ENCODE measurements around the gene MYH7.

DNA sequence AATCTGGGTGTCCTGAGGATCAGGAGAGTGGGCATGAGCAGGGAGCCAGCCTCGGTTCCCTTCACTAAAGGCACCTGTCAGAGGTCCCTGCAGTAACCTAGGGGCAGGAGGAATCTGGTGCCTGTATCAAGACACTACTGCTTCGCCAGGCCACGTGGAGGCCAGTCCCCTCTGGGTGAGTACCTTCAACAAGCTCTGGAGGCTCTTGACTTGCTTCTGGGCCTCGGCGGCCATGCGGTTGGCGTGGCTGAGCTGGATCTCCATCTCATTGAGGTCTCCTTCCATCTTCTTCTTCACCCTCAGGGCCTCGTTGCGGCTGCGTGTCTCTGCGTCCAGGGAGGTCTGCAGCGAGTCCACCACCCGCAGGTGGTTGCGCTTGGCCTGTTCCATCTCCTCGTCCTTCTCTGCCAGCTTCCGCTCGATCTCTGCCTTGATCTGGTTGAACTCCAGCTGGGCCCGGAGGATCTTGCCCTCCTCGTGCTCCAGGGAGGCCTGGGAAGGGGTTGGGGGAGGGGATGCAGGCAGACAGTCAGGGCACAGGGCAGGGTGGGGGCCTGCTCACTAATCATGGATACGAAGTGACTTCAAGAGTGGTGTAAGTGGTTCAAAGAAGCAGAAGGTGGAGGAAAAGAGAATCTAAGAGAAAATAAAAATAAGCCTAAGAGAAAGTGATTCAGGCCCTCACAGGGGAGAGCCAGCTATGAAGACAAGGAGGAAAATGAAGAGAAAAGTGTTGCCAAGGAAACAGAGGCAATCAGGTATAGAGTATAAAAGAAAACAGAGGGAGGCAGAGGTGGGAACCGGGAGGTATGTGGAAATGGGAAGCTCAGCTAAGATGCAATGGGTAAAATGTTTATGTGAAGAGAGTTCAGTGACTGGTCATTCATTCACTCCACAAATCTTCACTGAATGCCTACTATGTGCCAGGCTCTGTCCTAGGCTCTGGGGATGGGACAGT lies 19.4 kb downstream of the MYH7 start:
- TF ChIP-seq POLR2A (IDR thresholded peaks at IDR 0.05) = no peak
- TF ChIP-seq, protein P1, sequence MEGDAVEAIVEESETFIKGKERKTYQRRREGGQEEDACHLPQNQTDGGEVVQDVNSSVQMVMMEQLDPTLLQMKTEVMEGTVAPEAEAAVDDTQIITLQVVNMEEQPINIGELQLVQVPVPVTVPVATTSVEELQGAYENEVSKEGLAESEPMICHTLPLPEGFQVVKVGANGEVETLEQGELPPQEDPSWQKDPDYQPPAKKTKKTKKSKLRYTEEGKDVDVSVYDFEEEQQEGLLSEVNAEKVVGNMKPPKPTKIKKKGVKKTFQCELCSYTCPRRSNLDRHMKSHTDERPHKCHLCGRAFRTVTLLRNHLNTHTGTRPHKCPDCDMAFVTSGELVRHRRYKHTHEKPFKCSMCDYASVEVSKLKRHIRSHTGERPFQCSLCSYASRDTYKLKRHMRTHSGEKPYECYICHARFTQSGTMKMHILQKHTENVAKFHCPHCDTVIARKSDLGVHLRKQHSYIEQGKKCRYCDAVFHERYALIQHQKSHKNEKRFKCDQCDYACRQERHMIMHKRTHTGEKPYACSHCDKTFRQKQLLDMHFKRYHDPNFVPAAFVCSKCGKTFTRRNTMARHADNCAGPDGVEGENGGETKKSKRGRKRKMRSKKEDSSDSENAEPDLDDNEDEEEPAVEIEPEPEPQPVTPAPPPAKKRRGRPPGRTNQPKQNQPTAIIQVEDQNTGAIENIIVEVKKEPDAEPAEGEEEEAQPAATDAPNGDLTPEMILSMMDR (IDR thresholded peaks at IDR 0.05) = no peak
